GM19043 (cell line): ENCODE measurements around the gene CAVIN1.
"Not testable (repeated sequence)": the region's sequence is repeated elsewhere in the genome, so short reads cannot be mapped to it uniquely, and the experiment has no call there.

ENCODE experiments used
- ATAC-seq: cut with Tn5 transposase; IDR thresholded peaks from one replicate; pipeline ENCODE4 v1.9.1; 2021; ENCODE audit warnings: low read depth; ENCODE audit not compliant: unreplicated experiment

CAVIN1 gene

DNA sequence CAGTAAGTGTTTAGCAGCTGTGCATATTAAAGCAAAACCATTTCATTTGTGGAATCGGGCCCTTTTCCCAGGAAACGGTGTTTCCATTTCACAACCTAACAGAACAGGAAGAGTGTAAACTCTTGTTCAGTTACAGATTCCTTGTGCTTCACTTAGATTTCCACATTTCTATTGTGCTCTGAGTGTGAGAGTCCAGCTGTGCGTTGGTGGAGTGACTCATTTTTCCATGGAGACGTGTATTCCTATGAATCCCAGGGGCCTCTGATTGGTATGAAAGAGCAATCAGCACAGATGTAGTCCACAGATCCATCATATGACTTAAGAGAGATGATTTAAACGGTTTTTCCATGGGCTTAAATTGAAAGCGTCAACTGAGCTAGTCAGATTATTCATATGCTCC lies 13.3 kb upstream of the CAVIN1 start:
- ATAC-seq = no peak

GRCh38 chr17:42431758-42432161 lies 8.7 kb upstream of the CAVIN1 start:
- no peak for ATAC-seq

DNA sequence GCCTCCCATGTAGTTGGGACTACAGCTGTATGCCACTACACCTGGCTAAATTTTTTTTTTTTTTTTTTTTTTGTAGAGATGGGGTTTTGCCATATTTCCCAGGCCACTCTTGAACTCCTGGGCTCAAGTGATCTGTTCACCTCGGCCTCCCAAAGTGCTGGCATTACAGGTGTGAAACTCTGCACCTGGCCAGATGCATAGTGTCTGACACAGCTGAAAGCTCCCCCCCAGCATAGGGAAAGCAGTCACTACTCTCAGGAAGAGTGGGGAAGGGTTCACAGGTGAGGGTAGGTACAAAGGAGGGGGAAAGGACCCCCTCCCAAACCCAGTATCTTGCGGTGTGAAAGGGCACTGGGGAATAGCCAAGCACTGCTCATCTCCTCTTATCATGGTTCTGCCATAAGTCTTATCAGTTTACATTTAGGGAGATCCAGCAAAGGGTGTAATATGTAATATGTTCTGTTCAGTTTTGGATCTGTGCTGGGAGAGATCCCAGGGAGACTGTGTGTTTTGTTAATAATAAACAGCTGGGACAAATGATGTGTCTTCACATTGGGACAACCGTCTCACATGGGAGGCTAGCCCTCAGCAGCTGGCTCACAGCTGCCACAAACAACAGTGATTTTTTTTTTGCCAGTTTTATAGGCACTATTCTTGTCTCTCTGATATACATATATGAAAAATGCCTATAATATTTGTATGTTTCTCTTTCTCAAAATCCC lies 6.8 kb upstream of the CAVIN1 start:
- no peak for ATAC-seq

DNA sequence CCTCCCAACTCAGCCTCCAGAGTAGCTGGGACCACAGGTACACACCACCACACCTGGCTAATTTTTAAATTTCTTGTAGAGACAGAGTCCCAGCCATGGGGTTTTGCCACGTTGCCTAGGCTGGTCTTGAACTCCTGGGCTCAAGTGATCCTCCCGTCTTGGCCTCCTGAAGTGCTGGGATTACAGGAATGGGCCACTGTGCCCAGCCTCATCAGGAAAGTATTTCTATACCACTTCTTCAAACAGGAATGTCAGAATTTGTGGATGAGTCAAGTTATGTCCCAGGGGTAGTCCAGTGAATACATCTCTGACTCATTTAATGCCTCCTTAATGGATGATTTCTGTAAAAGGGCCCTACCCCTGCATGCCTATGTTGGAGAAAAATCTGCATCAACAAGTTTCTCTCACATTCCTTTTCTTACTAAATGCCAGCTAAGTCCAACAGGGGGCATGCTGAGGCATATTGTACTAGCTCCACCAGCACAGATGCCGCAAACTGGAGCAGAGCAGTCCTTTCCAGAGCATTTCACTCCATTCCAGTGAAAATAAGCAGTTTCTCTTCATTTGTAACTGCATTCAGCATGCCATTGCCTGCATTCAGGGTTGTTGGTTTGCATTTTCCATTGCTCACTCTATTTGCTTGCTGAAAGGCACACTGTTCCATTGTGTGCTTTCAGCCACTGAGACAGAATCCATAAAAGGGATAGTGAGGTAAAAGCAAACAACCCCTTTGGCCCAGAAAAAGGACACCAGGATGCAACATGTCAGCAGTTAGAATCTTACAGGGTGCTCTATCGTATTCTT lies 5.3 kb upstream of the CAVIN1 start:
- no peak for ATAC-seq

DNA sequence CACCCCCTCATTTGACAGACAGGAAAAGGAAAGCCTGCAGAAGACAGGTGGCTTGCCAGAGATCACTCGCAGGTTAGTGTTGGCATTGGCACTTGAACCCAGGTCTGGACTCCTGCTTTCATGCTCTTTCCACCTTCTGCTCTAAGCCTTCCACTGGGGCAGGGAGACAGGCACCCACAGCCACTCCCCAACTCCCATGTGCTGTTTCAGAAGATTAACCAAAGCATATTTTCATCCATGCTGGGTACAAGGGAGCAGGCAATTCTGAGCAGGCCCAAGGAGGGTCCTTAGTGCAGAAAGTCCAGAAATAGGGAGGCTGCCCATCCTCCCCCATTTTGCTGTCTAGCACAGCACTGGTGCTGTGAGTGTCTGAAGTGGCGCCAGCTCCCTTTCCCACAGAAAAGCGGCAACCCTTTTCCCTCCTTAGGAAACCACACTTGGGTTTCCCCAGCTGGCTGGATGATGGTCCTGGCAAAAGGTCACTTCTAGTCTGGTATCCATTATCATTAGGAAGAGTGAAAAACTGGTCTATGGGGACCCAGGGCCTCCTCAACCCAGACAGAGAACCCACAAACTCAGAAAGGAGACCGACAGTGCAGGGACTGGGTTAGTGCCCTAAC lies 2.0 kb upstream of the CAVIN1 start:
- ATAC-seq = no peak

GRCh38 chr17:42423766-42424165 lies 710 bp upstream of the CAVIN1 start:
- no peak for ATAC-seq

DNA sequence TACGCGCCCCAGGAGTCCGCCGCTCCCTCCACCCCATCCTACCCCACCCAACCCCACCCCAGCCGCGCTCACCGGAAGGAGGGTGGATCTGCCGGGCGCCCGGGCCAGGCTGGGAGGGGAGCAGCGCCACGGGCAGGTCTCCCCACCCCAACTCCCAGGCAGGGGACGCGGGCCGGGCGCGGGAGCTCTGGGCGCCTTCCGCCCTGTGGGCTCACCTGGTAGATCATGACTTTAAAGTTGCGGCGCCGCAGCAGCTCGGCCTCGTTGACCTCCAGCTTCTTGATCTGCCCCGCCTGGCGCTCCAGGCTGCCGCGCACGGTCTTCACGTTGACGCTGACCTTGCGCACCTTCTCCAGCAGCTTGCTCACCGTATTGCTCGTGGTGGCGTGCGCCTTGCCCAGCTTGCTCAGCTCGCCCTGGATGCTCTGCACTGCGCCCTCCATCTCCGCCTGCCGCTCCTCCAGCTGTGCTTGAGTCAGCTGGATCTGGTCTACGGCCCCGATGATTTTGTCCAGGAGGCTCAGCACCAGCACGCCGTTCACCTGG lies 571 bp downstream of the CAVIN1 start:
- no peak for ATAC-seq

DNA sequence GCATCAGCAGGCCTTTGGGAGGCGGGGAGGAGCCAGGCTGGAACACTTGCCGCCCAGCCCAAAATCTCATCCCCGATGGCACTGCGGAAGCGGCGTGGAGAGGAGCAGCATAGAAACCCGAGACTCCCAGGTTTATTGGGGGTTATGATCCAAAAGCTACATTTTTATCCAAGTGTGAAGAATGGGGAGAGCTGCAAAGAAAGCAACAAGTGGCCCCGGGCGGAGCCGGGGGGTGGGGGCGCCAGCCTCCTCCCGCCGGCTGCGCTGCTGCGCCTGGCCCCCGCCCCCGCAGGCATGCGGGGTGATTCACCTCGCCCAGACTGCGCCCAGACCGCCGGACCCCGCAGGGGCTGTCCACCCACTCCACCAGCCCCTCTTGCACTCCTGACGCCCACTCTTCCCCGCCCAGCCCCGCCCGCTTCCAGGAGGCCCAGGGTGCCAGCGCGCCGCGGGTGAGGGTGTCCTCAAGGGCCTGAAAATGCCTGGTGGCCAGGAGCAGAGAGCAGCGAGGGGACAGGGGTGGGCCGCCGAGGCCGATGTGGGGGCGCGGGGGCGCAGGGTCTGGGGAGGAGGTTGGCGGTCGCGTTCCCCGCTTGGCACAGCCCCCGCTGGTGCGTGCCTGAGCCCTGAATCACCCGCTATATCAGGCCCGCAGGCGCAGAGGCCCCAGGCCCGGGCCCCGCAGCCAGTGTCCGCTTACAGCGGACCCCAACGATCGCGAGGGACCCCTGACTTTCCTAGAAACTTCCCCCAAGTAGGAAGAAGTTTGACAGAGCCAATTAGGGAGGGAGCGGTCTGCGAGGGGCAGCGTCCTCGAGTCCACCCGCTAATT lies 1.3 kb downstream of the CAVIN1 start:
- ATAC-seq = no peak

GRCh38 chr17:42421136-42421506 lies 1.9 kb downstream of the CAVIN1 start:
- no peak for ATAC-seq

GRCh38 chr17:42417981-42418380 lies 5.1 kb downstream of the CAVIN1 start:
- ATAC-seq = not testable (repeated sequence)

DNA sequence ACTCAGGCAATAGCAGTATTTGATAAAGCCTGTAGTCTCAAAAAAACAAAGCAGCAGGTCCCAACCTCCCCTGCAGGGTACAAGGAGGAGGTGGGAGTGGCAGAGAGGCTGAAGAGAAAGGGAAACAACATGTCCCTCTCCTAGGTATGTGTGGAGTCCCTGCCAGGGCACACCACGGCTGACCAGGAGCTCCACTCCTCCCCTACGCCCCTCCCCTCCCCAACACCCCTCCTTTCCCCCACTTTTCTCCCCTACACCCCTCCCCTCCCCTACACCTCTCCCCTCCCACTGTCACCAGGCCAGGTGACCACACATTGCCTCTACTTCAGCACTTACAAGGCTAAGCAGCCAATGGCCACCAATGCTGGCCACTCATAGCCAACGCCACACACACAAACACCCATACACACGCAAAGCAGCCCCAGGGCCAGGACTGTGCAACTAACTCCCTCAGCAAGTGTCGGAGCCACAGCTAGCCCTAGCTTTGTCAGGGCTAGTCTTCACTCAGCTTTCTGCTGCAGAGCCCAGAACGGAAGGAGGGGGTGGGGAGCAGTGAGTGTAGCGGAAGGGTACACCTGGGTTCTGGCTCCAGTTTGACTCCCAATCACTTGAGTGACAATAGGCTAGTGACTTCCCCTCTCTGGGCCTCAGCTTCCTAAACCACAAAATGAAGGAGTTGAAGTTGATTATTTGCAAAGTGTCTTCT lies 8.2 kb downstream of the CAVIN1 start:
- ATAC-seq = no peak

- ATAC-seq = no peak
Measured at GRCh38 chr17:42413464-42414040, 9.5 kb downstream of the CAVIN1 start.

- ATAC-seq = no peak
Measured at GRCh38 chr17:42411905-42412679, 11.0 kb downstream of the CAVIN1 start.

GRCh38 chr17:42411361-42411760 lies 11.7 kb downstream of the CAVIN1 start:
- no peak for ATAC-seq

DNA sequence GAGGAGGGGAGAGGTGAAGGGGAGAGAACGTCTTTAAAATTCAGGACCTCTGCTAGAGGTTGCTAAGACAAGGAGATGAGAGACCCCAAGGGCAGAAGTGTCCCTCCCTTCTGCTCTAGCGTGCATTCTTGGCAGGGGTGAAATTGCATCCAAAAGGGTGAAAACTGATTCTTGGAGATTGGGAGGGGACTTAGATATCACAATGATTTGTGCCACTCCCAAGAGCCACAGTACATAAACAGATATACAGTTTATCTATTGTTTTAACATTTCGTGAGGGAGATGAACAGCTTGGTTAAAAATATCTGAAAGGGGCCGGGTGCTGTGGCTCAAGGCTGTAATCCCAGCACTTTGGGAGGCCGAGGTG lies 12.8 kb downstream of the CAVIN1 start:
- no peak for ATAC-seq

GRCh38 chr17:42409523-42410318 lies 13.3 kb downstream of the CAVIN1 start:
- no peak for ATAC-seq

GRCh38 chr17:42408061-42408460 lies 15.0 kb downstream of the CAVIN1 start:
- ATAC-seq = no peak

DNA sequence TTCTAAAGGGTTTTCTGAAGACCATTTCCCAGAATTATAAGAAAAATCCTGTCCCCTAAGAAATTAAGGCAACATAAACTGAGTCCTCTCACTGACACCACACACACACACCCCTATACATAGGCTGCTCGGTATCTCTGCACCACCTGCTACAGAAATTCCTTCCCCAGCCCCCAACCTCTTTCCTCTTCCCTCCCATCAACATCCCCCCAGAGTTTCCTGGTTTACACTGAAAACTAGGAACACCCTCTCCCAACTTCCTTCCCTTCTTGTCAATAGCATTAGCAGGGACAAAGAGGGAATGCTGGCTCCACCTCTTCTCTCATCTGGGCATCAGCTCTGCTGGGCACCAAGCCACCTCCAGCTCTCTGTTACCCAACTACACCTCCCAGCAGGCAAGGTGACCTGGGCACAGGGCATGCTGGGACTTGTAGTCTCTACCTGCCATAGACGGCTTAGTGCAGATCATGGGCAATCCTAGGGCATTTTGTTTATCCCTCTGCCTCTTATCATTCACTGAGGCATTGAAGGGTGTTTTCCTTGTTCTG lies 15.7 kb downstream of the CAVIN1 start:
- no peak for ATAC-seq
